ENCODE results near the gene MTCH1.
A peak's percentile ranks its signal among the peaks of the same experiment; 100 is the strongest.

Gene MTCH1

GRCh38 chr6:36985808-36986703, at the start of gene MTCH1:
Gene MTCH1, minus strand, starts transcription at chr6:36986196. Its CDS starts 23 bp downstream, at chr6:36986173.
- DNase-seq (ENCODE audit: low read depth in 4 of 4, low spot score in 1 of 4): peak; percentile 61 to 79 (median 76)

- DNase-seq (ENCODE audit: low read depth in 4 of 4, low spot score in 1 of 4): no peak
Observed at GRCh38 chr6:37033819-37034795, 48.1 kb upstream of the MTCH1 start.

- DNase-seq (ENCODE audit: low read depth in 4 of 4, low spot score in 1 of 4): no peak
Observed at GRCh38 chr6:37033255-37033654, 47.3 kb upstream of the MTCH1 start.

- no peak for DNase-seq (ENCODE audit: low read depth in 4 of 4, low spot score in 1 of 4)
Observed at GRCh38 chr6:37032239-37032638, 46.2 kb upstream of the MTCH1 start.

- no peak for DNase-seq (ENCODE audit: low read depth in 4 of 4, low spot score in 1 of 4)
Observed at GRCh38 chr6:37030599-37030998, 44.6 kb upstream of the MTCH1 start.

- DNase-seq (ENCODE audit: low read depth in 4 of 4, low spot score in 1 of 4): no peak
Observed at GRCh38 chr6:37029249-37029971, 43.4 kb upstream of the MTCH1 start.

- DNase-seq (ENCODE audit: low read depth in 4 of 4, low spot score in 1 of 4): no peak
Observed at GRCh38 chr6:37027811-37028469, 41.9 kb upstream of the MTCH1 start.

- no peak for DNase-seq (ENCODE audit: low read depth in 4 of 4, low spot score in 1 of 4)
Observed at GRCh38 chr6:37027036-37027720, 41.2 kb upstream of the MTCH1 start.

- no peak for DNase-seq (ENCODE audit: low read depth in 4 of 4, low spot score in 1 of 4)
Observed at GRCh38 chr6:37025621-37026466, 39.8 kb upstream of the MTCH1 start.

GRCh38 chr6:37024656-37025337, 38.8 kb upstream of the MTCH1 start:
- DNase-seq (ENCODE audit: low read depth in 4 of 4, low spot score in 1 of 4): peak in 3 of 4 experiments; percentile 29 to 41 (median 31)

- DNase-seq (ENCODE audit: low read depth in 4 of 4, low spot score in 1 of 4): no peak
Observed at GRCh38 chr6:37022135-37022863, 36.3 kb upstream of the MTCH1 start.

GRCh38 chr6:37021356-37022129, 35.5 kb upstream of the MTCH1 start:
- peak in 3 of 4 experiments; percentile 33 to 67 (median 47) for DNase-seq (ENCODE audit: low read depth in 4 of 4, low spot score in 1 of 4)

- no peak for DNase-seq (ENCODE audit: low read depth in 4 of 4, low spot score in 1 of 4)
Observed at GRCh38 chr6:37020812-37021211, 34.8 kb upstream of the MTCH1 start.

- no peak for DNase-seq (ENCODE audit: low read depth in 4 of 4, low spot score in 1 of 4)
Observed at GRCh38 chr6:37020381-37020780, 34.4 kb upstream of the MTCH1 start.

GRCh38 chr6:37019065-37019450, 33.1 kb upstream of the MTCH1 start:
- no peak for DNase-seq (ENCODE audit: low read depth in 4 of 4, low spot score in 1 of 4)

GRCh38 chr6:37018198-37019064, 32.4 kb upstream of the MTCH1 start:
- DNase-seq (ENCODE audit: low read depth in 4 of 4, low spot score in 1 of 4): peak; percentile 52 to 89 (median 76)
